BJ (cell line): Measurements from ENCODE around the gene DIAPH1. TPM values are rescaled to one million over a fixed set of nuclear protein-coding genes. Genes with fewer than 3 reads are reported as not detected.

Source experiments
- CTCF ChIA-PET: fragments of 350-600 bp; formaldehyde crosslinking; extraction: SDS; loops from one replicate; lab custom pipeline; 2021; ENCODE audit warnings: antibody characterized with exemption, inconsistent platforms; lab: Yijun Ruan, JAX
- POLR2A ChIA-PET: fragments of 300-600 bp; sonication (Branson Sonifier 250); formaldehyde crosslinking; extraction: SDS; loops from one replicate; lab custom pipeline; 2021; ENCODE audit warnings: antibody characterized with exemption; lab: Charles Lee
- DNase-seq: peaks from one replicate; pipeline ENCODE4 v3.0.0-alpha.2; 2011; ENCODE audit warnings: low read depth
- H3K27me3 ChIP-seq: 2 replicates; pipeline ENCODE4 v1.6.0; 2011; ENCODE audit warnings: low read length; ENCODE audit not compliant: control insufficient read depth, insufficient read depth
- H3K36me3 ChIP-seq: 2 replicates; pipeline ENCODE4 v1.5.1; 2011; ENCODE audit warnings: low read length; ENCODE audit not compliant: control insufficient read depth, insufficient read depth
- H3K4me3 ChIP-seq: 2 replicates; pipeline ENCODE4 v1.5.1; 2011; ENCODE audit warnings: low read depth, mild to moderate bottlenecking, control low read depth, low read length
- CTCF ChIP-seq: IDR thresholded peaks from 2 replicates; pipeline ENCODE4 v1.5.1; 2011; ENCODE audit warnings: low read depth, mild to moderate bottlenecking, control low read depth, inconsistent platforms, low read length, moderate library complexity; ENCODE audit not compliant: insufficient read depth
- polyA plus RNA-seq: library from polyadenylated mRNA; depleted of rRNA; stranded (reverse); fragments of >200 nt; gene quantifications from 2 replicates; pipeline ENCODE4 v1.2.3, GENCODE V29; 2011

The DIAPH1 gene
- polyA plus RNA-seq, 1 experiment, result 36.6 TPM

- H3K36me3 ChIP-seq, result peaks cover 3% of the 10 kb centered on the region
- ChIA-PET POLR2A (no interaction called here), CTCF (interaction anchor here (0.6 to 1.4 kb wide), 3 partner anchors 22 to 1257 kb away, joined by 3 to 4 read pairs (median 3); partner anchors contain the start of gene PCDHGA10)
- DNase-seq, result no peak
- H3K4me3 ChIP-seq, result no peak overlapping the region
- no peaks in the 10 kb centered on the region for H3K27me3 ChIP-seq
- no peak for TF ChIP-seq CTCF
Observed at GRCh38 chr5:141570655-141571054, 48.1 kb downstream of the DIAPH1 start.

- POLR2A ChIA-PET, result no interaction called here
- Histone ChIP-seq H3K36me3 (no peaks in the 10 kb centered on the region; the same call in 1 of the 2 replicates), H3K27me3 (no peaks in the 10 kb centered on the region), H3K4me3 (no peak overlapping the region)
- TF ChIP-seq CTCF, result peak; percentile 86
- CTCF ChIA-PET, result interaction anchor here (0.5 to 4.5 kb wide), 50 partner anchors 8 to 667 kb away, joined by 3 to 39 read pairs (median 4); partner anchors contain the start of genes DIAPH1, PCDHB14, PCDHB16 and PCDHGA1
- DNase-seq, result no peak
Observed at GRCh38 chr5:141567513-141568117, 51.2 kb downstream of the DIAPH1 start.

- H3K4me3 ChIP-seq, result no peak overlapping the region
- H3K36me3 ChIP-seq, result no peaks in the 10 kb centered on the region; the same call in 1 of the 2 replicates
- no peaks in the 10 kb centered on the region for H3K27me3 ChIP-seq
- POLR2A ChIA-PET, result no interaction called here
- TF ChIP-seq CTCF, result no peak
- CTCF ChIA-PET, result interaction anchor here (0.8 to 4.5 kb wide), 22 partner anchors 10 to 378 kb away, joined by 3 to 39 read pairs (median 7); partner anchors contain the start of genes DIAPH1, PCDHB14, PCDHGA1 and PCDHGA11
- no peak for DNase-seq
Observed at GRCh38 chr5:141565826-141566570, 52.8 kb downstream of the DIAPH1 start.

GRCh38 chr5:141564216-141564692, 54.5 kb downstream of the DIAPH1 start:
- CTCF ChIA-PET, result interaction anchor here (0.6 to 3.7 kb wide), 64 partner anchors 8 to 469 kb away, joined by 3 to 85 read pairs (median 5); partner anchors contain the start of genes DIAPH1, PCDHB11, PCDHB12 and PCDHB14
- DNase-seq, result peak; percentile 73
- no peak overlapping the region for H3K4me3 ChIP-seq
- H3K36me3 ChIP-seq, result no peaks in the 10 kb centered on the region; the same call in 1 of the 2 replicates
- peak; percentile 79 for TF ChIP-seq CTCF
- POLR2A ChIA-PET, result no interaction called here
- H3K27me3 ChIP-seq, result no peaks in the 10 kb centered on the region
